ENCODE data around the gene GID4.

DNA sequence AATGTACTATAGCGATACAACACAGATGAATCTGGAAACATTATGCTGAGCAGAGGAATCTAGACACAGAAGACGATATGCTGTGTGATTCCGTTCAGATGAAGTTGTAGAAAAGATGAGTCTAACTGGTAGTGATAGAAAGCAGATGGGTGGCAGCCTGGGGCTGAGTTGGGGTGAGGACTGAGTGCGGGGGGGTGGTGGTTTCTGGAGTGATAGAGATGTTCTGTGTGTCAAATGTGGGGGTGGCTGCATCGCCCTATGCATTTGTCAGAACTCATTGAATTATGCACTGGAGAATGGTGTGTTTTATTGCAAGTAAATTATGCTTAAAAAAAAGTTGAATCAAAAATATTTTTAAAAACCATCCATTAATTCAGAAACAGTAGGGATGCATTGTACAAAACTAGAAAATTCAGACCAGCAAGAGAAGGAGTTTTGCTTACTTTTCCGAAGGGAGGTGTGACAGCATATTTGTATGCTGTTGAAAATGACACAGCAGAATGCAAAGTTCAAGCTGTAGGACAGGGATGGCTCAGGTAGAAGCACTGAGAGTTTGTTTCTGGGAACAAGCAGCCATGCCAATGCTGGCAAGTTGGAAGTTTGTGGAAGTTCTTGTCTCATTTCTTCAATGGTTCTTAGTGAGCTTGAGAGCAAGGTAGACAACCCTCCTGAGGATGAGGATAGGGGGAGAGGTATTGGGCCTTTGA, 35.5 kb downstream of the GID4 start:
- TF ChIP-seq ATF6 (CRISPR knock-in tag; conservative IDR thresholded peaks at IDR 0.05) (no peak), CBX1 (IDR thresholded peaks at IDR 0.05; ENCODE audit: low read depth) (no peak), SRF (IDR thresholded peaks at IDR 0.05; ENCODE audit: low read depth, low read length) (no peak), ZNF761 (CRISPR knock-in tag; conservative IDR thresholded peaks at IDR 0.05) (no peak)
- TF ChIP-seq, protein P1, sequence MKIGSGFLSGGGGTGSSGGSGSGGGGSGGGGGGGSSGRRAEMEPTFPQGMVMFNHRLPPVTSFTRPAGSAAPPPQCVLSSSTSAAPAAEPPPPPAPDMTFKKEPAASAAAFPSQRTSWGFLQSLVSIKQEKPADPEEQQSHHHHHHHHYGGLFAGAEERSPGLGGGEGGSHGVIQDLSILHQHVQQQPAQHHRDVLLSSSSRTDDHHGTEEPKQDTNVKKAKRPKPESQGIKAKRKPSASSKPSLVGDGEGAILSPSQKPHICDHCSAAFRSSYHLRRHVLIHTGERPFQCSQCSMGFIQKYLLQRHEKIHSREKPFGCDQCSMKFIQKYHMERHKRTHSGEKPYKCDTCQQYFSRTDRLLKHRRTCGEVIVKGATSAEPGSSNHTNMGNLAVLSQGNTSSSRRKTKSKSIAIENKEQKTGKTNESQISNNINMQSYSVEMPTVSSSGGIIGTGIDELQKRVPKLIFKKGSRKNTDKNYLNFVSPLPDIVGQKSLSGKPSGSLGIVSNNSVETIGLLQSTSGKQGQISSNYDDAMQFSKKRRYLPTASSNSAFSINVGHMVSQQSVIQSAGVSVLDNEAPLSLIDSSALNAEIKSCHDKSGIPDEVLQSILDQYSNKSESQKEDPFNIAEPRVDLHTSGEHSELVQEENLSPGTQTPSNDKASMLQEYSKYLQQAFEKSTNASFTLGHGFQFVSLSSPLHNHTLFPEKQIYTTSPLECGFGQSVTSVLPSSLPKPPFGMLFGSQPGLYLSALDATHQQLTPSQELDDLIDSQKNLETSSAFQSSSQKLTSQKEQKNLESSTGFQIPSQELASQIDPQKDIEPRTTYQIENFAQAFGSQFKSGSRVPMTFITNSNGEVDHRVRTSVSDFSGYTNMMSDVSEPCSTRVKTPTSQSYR (CRISPR knock-in tag; IDR thresholded peaks at IDR 0.05; ENCODE audit: borderline replicate concordance), result no peak

Measured in HepG2 (cell line).